SU-DHL-6 (cell line): ENCODE results near the gene ADD2.

Experiments
- H2AFZ ChIP-seq: fragments of 200-600 bp; sonication (generic); 2 replicates; pipeline ENCODE4 v1.6.1; 2014; ENCODE audit warnings: low read depth, mild to moderate bottlenecking, moderate library complexity, mixed read lengths, antibody characterized with exemption, low read length; ENCODE audit not compliant: severe bottlenecking
- H3F3A ChIP-seq: fragments of 200-600 bp; shearing (Covaris generic); 2 replicates; pipeline ENCODE4 v1.6.0; 2016; ENCODE audit warnings: antibody characterized with exemption, mild to moderate bottlenecking; ENCODE audit not compliant: insufficient read depth
- H3K27ac ChIP-seq: fragments of 200-600 bp; sonication (generic); 2 replicates; pipeline ENCODE4 v1.5.1; 2016; ENCODE audit warnings: low read depth, mild to moderate bottlenecking, low read length, moderate library complexity, mixed read lengths
- H3K27me3 ChIP-seq: fragments of 200-600 bp; sonication (generic), shearing (Covaris generic); 2 replicates; pipeline ENCODE4 v1.6.0; 2014; ENCODE audit warnings: mild to moderate bottlenecking, low read length
- H3K36me3 ChIP-seq: fragments of 200-600 bp; sonication (generic); 2 replicates; pipeline ENCODE4 v1.6.1; 2014; ENCODE audit warnings: mild to moderate bottlenecking, low read length, mixed read lengths
- H3K4me2 ChIP-seq: fragments of 300-600, 200-600 bp; shearing (Covaris generic), sonication (generic); 2 replicates; pipeline ENCODE4 v1.6.0; 2014; ENCODE audit warnings: low read length, low read depth, mild to moderate bottlenecking; ENCODE audit not compliant: poor library complexity, severe bottlenecking
- H3K4me3 ChIP-seq: fragments of 200-600 bp; sonication (generic); 2 replicates; pipeline ENCODE4 v1.5.1; 2014; ENCODE audit warnings: antibody characterized with exemption, low read length, mild to moderate bottlenecking, mixed read lengths; ENCODE audit not compliant: insufficient read depth, poor library complexity, severe bottlenecking
- H3K79me2 ChIP-seq: fragments of 200-600 bp; sonication (generic); 2 replicates; pipeline ENCODE4 v1.6.1; 2014; ENCODE audit warnings: mild to moderate bottlenecking, low read length, moderate library complexity; ENCODE audit not compliant: insufficient read depth
- H3K9ac ChIP-seq: fragments of 200-600 bp; sonication (generic); 2 replicates; pipeline ENCODE4 v1.7.0; 2014; ENCODE audit warnings: mild to moderate bottlenecking, low read length
- H3K9me2 ChIP-seq: fragments of 200-600 bp; sonication (generic); replicated peaks from 2 replicates; pipeline ENCODE4 v1.6.1; 2014; ENCODE audit warnings: low read length; ENCODE audit not compliant: insufficient read depth
- H3K9me3 ChIP-seq: fragments of 200-600 bp; sonication (generic); 2 replicates; pipeline ENCODE4 v1.6.1; 2014; ENCODE audit warnings: low read length, mixed read lengths; ENCODE audit not compliant: insufficient read depth
- H4K20me1 ChIP-seq: fragments of 200-600 bp; sonication (generic); 2 replicates; pipeline ENCODE4 v1.6.1; 2014; ENCODE audit warnings: low read depth, mild to moderate bottlenecking, antibody characterized with exemption, low read length, moderate library complexity, mixed read lengths
- EZH2phosphoT487 ChIP-seq: fragments of 200-600 bp; sonication (generic), shearing (Covaris generic); conservative IDR thresholded peaks from 2 replicates; pipeline ENCODE4 v1.6.1; 2018; ENCODE audit warnings: mild to moderate bottlenecking, antibody characterized with exemption, low read length, moderate library complexity, mixed read lengths
- TF ChIP-seq, protein P1 (sequence below): fragments of 200-600 bp; sonication (generic); IDR thresholded peaks from one replicate; pipeline ENCODE4 v1.5.1; 2017; ENCODE audit warnings: antibody characterized with exemption, mild to moderate bottlenecking, low read length, moderate library complexity; ENCODE audit not compliant: insufficient read depth, poor library complexity, severe bottlenecking

ADD2 gene

DNA sequence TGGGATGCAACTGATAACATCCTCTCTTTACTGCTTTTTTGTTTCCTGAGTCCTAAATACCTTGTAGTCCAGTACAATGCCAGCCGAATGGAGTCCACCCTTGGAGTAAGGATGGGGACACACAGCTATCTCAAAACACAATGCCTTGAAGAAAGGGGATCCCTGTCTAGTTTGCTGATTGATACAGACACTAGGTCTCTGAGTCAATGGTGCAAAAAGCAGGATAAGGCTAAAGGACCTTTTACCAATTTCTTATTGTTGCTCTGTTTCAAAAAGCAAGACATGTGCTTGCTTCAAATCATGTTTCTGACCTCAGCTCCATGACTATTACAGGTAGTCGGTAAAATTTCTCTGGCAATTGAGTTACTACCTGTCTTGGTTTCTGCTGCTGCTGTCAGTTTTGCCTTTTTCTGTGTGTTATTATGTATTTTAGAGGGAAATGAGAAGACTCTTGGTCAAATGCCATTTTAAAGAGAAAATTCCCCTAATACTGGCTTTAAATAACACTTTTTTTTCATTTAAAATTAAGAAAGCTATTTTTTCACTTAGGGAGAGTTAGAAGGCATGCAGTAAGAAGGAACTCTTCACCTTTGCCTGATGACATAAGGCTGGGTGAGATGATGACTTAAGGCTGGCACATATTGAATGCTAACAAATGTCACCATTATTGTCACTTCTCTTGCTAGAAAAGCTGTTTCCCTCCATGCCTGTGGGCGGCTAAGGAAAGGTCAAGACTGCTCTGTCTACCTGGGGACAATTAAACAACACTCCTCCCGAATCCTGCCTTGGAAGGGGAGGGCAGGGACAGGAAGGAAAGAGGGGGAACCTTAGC, 27.4 kb upstream of the ADD2 start:
- Histone ChIP-seq H3K4me2 (no peak overlapping the region), H3K27ac (no peak overlapping the region), H2AFZ (no peak overlapping the region)

DNA sequence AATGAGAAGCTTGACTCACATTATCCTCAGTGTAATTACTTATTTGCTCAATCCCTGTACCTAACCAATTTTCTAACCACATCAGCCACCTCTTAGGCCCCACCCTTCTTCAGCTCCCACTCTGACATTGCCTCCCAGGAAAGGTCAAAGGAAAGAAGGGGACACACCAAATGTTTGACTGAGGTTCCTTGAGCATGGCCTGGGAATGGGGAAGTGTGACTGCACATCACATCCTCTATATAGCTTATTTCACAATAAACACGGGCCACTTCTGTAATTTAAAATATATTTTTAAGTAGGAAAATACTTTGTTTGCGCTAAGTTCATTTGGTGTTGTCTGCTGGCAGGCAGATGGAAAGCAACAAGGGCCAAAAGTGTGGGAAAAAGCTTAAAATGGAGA, 25.4 kb upstream of the ADD2 start:
- no peaks in the 10 kb centered on the region for H3K27me3 ChIP-seq
- H3K79me2 ChIP-seq, result no peaks in the 10 kb centered on the region
- H3K4me2 ChIP-seq, result no peak overlapping the region
- H3K27ac ChIP-seq, result no peak overlapping the region
- no peak overlapping the region for H2AFZ ChIP-seq
- H3K4me3 ChIP-seq, result no peak overlapping the region
- no peak overlapping the region for H3K9ac ChIP-seq
- no peaks in the 10 kb centered on the region for H4K20me1 ChIP-seq
- no peaks in the 10 kb centered on the region for H3K9me3 ChIP-seq
- no peaks in the 10 kb centered on the region for H3K36me3 ChIP-seq
- TF ChIP-seq, protein P1, sequence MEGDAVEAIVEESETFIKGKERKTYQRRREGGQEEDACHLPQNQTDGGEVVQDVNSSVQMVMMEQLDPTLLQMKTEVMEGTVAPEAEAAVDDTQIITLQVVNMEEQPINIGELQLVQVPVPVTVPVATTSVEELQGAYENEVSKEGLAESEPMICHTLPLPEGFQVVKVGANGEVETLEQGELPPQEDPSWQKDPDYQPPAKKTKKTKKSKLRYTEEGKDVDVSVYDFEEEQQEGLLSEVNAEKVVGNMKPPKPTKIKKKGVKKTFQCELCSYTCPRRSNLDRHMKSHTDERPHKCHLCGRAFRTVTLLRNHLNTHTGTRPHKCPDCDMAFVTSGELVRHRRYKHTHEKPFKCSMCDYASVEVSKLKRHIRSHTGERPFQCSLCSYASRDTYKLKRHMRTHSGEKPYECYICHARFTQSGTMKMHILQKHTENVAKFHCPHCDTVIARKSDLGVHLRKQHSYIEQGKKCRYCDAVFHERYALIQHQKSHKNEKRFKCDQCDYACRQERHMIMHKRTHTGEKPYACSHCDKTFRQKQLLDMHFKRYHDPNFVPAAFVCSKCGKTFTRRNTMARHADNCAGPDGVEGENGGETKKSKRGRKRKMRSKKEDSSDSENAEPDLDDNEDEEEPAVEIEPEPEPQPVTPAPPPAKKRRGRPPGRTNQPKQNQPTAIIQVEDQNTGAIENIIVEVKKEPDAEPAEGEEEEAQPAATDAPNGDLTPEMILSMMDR, result no peak
- no peak for TF ChIP-seq EZH2phosphoT487
- no peaks in the 10 kb centered on the region for H3F3A ChIP-seq
- H3K9me2 ChIP-seq, result no peaks in the 10 kb centered on the region

More for the DNA sequence above, 27.4 kb upstream of the ADD2 start:
- no peaks in the 10 kb centered on the region for H4K20me1 ChIP-seq
- no peaks in the 10 kb centered on the region for H3K27me3 ChIP-seq
- H3K9me3 ChIP-seq, result no peaks in the 10 kb centered on the region
- H3K9me2 ChIP-seq, result no peaks in the 10 kb centered on the region
- H3K79me2 ChIP-seq, result no peaks in the 10 kb centered on the region
- no peaks in the 10 kb centered on the region for H3F3A ChIP-seq
- H3K36me3 ChIP-seq, result no peaks in the 10 kb centered on the region
- no peak for TF ChIP-seq EZH2phosphoT487
- TF ChIP-seq, protein P1, result no peak
- H3K4me3 ChIP-seq, result no peak overlapping the region
- H3K9ac ChIP-seq, result no peak overlapping the region

DNA sequence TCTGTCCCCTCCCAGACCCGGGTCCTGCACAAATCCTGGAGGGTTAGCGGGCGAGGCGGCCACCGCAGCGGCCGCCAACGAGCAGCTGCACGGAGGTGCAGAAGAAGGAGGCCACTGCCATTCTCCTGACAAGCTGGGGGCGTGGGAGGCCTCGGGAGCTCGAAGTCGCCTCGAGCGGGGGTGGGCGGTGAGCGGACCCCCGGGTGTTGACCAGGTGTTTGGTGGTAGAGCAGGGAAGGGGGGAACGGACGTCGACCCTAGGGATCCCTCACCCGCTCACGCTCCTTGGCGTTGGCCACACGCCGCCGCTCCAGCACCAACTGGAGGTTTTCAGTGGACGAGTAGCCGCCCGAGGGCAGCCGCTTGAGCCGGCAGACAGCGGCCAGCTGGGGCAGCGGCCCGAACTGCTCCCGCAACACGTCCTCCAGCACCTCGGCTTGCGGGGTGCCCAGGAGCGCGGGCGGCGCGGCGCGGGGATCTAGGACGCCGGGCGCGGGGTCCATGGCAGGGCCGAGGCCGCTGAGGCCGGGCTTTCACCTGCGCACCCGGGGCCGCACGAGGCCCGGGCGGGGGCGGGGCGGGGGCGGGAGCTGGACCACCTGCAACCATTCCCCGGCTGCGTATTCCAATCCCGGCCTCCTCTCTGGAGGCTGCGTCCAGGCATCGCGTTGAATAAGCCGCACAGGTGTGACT, 22.3 kb upstream of the ADD2 start, which contains the start of gene FIGLA:
Gene FIGLA, minus strand, starts transcription at position 508 of the 693 bp plus-strand sequence. Its CDS starts 5 bp downstream, at position 503.
- Histone ChIP-seq H3K4me3 (no peak within 1 kb of the TSS), H3K4me2 (no peak within 1 kb of the TSS), H3K79me2 (no peaks in the 10 kb centered on the region), H3K36me3 (no peaks in the 10 kb centered on the region), H3K27me3 (no peaks in the 10 kb centered on the region), H4K20me1 (no peaks in the 10 kb centered on the region), H2AFZ (no peak within 1 kb of the TSS), H3K9me2 (no peaks in the 10 kb centered on the region), H3K9ac (no peak within 1 kb of the TSS), H3K9me3 (no peaks in the 10 kb centered on the region), H3K27ac (no peak within 1 kb of the TSS), H3F3A (no peaks in the 10 kb centered on the region)
- TF ChIP-seq, protein P1, result no peak
- no peak for TF ChIP-seq EZH2phosphoT487
